Testis (tissue), 3 donors: ENCODE results near the gene NTNG2. TPM values are rescaled to one million over a fixed set of nuclear protein-coding genes. Genes with fewer than 3 reads are reported as not detected.
A peak's percentile ranks its signal among the peaks of the same experiment; 100 is the strongest.

Source experiments
- DNase-seq: peaks from one replicate; pipeline ENCODE4 v3.0.0-alpha.2; 2019
- H3K27ac ChIP-seq, 2 donors: fragments of 200-600 bp; sonication (generic); one replicate each; pipeline ENCODE4 v1.5.1; 2019
- H3K27me3 ChIP-seq: fragments of 200-600 bp; sonication (generic); one replicate; pipeline ENCODE4 v1.5.1; 2019
- H3K36me3 ChIP-seq: fragments of 200-600 bp; sonication (generic); one replicate; pipeline ENCODE4 v1.5.1; 2017; ENCODE audit warnings: low read depth; ENCODE audit errors: missing control alignments
- H3K4me1 ChIP-seq: fragments of 200-600 bp; sonication (generic); one replicate; pipeline ENCODE4 v1.5.1; 2019
- H3K4me3 ChIP-seq, 2 donors: fragments of 200-600 bp; sonication (generic); one replicate each; pipeline ENCODE4 v1.5.1; 2017 to 2019
- H3K9me3 ChIP-seq: fragments of 200-600 bp; sonication (generic); one replicate; pipeline ENCODE4 v1.5.1; 2017
- CTCF ChIP-seq, 3 experiments: fragments of 450-650 bp in 2 of 3; fragments of 200-600 bp in 1 of 3; sonication (generic) in 1 of 3; IDR thresholded peaks; one replicate each; pipeline ENCODE4 v1.5.1; 2016 to 2019; ENCODE audit warnings: antibody characterized with exemption in 3 of 3, mild to moderate bottlenecking in 2 of 3, moderate library complexity in 1 of 3
- POLR2A ChIP-seq: fragments of 450-650 bp; IDR thresholded peaks from one replicate; pipeline ENCODE4 v1.6.1; 2017; ENCODE audit warnings: antibody characterized with exemption, mild to moderate bottlenecking, moderate library complexity
- WGBS, 2 donors: methylation state at CpG; one replicate each; pipeline ENCODE4 v1.1.5; 2018; 5-methylcytosine and 5-hydroxymethylcytosine counted together
- intact Hi-C: fragments of 100-400 bp; cut with DNase I; formaldehyde crosslinking; loops from one replicate; pipeline ENCODE4 v1.15.1; 2023; ENCODE audit warnings: low total_unique reads
- polyA plus RNA-seq: library from polyadenylated mRNA; stranded (reverse); fragments of 350-450 nt; fragmentation: Illumina TruSeq; extraction: RNeasy Lipid Tissue Mini Kit (QIAGEN cat#74804); gene quantifications from one replicate; pipeline ENCODE4 v1.2.3, GENCODE V29; 2014; ENCODE audit warnings: low read depth, low replicate concordance; ENCODE audit not compliant: insufficient read depth
- total RNA-seq, 2 donors: library from RNA; depleted of rRNA; stranded (reverse); fragments of >200 nt; gene quantifications; one replicate each; pipeline ENCODE4 v1.2.3, GENCODE V29; 2016

NTNG2 gene
- total and polyA plus RNA-seq, 3 donors from 2014 or later: 3.3 to 29.0 (median 23.7) TPM

DNA sequence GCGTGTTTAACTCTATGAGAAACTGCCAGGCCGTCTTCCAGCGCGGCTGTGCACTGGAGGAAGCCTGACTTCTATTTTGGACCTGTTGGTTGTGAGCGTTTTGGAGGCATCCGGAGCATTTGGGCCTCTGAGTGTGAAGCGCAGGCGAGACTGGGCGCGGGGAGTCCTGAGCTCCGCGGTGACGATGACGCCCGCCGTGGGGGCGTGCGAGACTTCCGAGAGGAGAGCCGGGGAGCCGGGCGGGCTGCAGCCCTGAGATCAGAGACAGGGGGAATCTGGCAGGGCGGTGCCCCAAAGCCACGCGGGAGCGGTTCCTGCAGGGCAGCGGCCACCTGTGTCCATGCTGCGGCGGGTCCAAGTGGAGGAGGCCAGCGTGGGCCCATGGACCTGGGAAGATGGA is 47.4 kb downstream of the NTNG2 start:
- no peaks in the 10 kb centered on the region for H3K36me3 ChIP-seq
- no peak for DNase-seq
- WGBS, 2 donors: 49 to 76% methylated on average over 23 to 30 of the region's 30 CpGs
- H3K4me1 ChIP-seq: peaks cover 8% of the 10 kb centered on the region
- H3K4me3 ChIP-seq: no peak overlapping the region
- no peaks in the 10 kb centered on the region for H3K27me3 ChIP-seq
- H3K9me3 ChIP-seq: no peaks in the 10 kb centered on the region
- no peak overlapping the region for H3K27ac ChIP-seq
- TF ChIP-seq POLR2A (no peak), CTCF (IDR thresholded peaks at IDR 0.05) (no peak)
- intact Hi-C loops: no loop called here

DNA sequence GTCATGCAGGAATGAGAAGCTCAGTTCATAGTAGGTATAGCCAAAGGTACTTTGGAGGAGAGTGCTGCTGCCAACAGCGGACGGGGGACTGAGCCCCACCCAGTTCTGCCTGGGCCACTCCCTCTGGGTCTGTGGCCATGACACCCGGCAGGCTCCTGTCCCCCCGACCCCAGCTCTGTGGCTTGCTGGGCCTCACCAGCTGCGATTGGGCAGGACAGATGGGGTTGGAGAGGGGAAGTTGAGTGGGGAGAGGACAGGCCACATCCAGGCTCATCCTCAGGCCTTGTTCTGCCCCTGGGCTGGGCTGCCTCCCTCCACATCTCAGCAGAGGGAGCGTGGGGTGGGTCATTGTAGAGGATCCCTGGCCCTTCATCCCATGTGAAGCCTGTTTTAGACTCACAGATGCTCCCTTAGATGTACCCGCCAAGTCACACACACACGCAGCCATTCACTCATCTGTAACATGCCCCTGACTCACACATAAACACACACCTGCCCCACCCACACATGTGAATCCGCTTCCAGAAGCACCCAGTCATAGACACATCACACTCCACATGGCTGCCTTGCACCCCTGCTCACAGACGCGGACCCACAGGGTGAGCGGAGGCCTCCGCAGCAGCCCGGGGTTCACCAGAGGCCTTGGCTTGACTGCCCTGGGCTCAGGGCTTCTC is 48.8 kb downstream of the NTNG2 start:
- no peaks in the 10 kb centered on the region for H3K9me3 ChIP-seq
- TF ChIP-seq POLR2A: no peak
- TF ChIP-seq CTCF (IDR thresholded peaks at IDR 0.05): no peak
- 89 to 91% methylated on average over 8 to 14 of the region's 14 CpGs for WGBS, 2 donors
- H3K27me3 ChIP-seq: no peaks in the 10 kb centered on the region
- H3K4me3 ChIP-seq: no peak overlapping the region
- intact Hi-C loops: no loop called here
- H3K4me1 ChIP-seq: peaks cover 10% of the 10 kb centered on the region
- H3K27ac ChIP-seq: no peak overlapping the region
- no peak for DNase-seq
- no peaks in the 10 kb centered on the region for H3K36me3 ChIP-seq

DNA sequence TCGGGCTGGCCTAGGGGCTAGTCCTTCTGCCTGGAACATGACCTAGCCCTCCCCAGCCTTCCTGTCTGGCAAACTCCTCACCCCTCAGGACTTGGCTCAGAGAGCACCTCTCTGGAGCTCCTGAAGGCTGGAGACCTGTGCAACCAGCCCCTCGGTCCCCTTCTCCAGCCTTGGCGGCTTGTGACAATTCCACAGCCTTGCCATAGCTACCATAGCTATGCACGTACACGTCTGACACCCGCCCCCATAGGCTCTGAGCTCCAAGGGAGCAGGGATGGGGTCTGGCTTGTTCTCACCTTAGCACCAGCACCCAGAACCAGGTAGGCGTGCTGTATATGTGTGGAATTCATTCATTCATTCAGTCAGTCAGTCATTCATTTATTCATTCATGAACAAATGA is 49.7 kb downstream of the NTNG2 start:
- H3K4me3 ChIP-seq: no peak overlapping the region
- intact Hi-C loops: no loop called here
- no peaks in the 10 kb centered on the region for H3K36me3 ChIP-seq
- no peak for DNase-seq
- TF ChIP-seq CTCF (IDR thresholded peaks at IDR 0.05) (no peak), POLR2A (no peak)
- H3K27ac ChIP-seq: no peak overlapping the region
- H3K9me3 ChIP-seq: no peaks in the 10 kb centered on the region
- 91 to 94% methylated on average over 7 of the region's 7 CpGs for WGBS, 2 donors
- no peaks in the 10 kb centered on the region for H3K27me3 ChIP-seq
- peaks cover 10% of the 10 kb centered on the region for H3K4me1 ChIP-seq

DNA sequence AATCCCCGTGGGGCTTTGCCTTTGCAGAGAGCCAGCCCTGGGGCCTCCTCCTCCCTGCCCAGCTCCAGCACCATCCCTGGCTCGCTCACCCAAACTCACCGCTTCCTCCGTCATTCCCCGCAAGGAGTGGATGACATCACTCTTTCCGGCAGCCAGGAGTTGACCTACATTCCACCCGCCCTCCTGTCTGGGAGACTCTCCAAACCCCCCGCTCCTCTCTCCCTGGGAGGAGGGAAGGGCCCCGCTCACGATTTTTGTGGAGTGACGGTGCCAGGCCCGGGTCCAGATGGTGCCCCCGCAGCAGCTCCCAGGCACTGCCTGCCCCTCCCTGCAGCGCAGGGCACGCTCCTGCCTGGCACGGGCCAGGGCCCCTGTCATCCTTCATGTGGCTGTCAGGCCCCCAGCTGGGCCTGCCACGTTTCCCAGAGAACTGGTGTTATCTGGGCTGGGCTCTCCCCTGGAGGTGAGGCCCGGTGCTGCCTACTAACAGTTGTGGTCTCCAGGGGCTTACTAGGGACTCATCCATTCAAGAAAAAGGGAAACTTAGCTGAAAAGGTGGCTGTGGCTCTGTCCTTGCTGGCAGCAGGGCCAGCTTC is 52.3 kb downstream of the NTNG2 start:
- intact Hi-C loops: no loop called here
- Histone ChIP-seq H3K4me1 (peaks cover 10% of the 10 kb centered on the region), H3K27me3 (no peaks in the 10 kb centered on the region), H3K4me3 (no peak overlapping the region), H3K27ac (no peak overlapping the region), H3K36me3 (no peaks in the 10 kb centered on the region), H3K9me3 (no peaks in the 10 kb centered on the region)
- WGBS, 2 donors: 38 to 59% methylated on average over 8 to 18 of the region's 18 CpGs
- peak; percentile 83 for DNase-seq
- TF ChIP-seq POLR2A (no peak), CTCF (IDR thresholded peaks at IDR 0.05) (no peak)
